GM21717 (cell line): Measurements from ENCODE around the gene ARFGEF3.
A peak's percentile ranks its signal among the peaks of the same experiment; 100 is the strongest.
"Not testable (repeated sequence)": the region's sequence is repeated elsewhere in the genome, so short reads cannot be mapped to it uniquely, and the experiment has no call there.

Experiments used
- ATAC-seq: cut with Tn5 transposase; IDR thresholded peaks from one replicate; pipeline ENCODE4 v1.9.1; 2021; ENCODE audit warnings: mild to moderate bottlenecking, moderate library complexity; ENCODE audit not compliant: unreplicated experiment

Gene ARFGEF3

GRCh38 chr6:138266095-138266494 is 104.4 kb downstream of the ARFGEF3 start:
- no peak for ATAC-seq

- ATAC-seq, result no peak
Measured at GRCh38 chr6:138267971-138268895, 106.5 kb downstream of the ARFGEF3 start.

DNA sequence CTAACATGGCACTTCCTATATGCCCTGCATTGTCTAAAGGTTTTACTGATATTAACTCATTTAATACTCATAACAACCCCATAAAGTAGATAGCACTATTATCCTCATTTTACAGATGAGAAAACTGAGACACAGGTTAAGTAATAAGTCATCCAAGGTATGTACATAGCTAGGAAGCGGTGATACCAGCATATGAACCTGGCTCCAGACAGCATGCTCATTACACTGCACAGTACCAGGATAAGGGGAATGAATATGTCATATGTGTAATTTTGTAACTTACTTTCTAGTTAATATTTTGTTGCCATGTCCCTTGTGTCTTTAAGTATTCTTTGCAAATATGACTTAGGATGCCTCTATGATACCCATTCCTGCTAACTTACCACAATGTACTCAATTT is 109.7 kb downstream of the ARFGEF3 start:
- no peak for ATAC-seq

GRCh38 chr6:138272533-138273315 is 111.0 kb downstream of the ARFGEF3 start:
- no peak for ATAC-seq

- ATAC-seq, result no peak
Measured at GRCh38 chr6:138275976-138276375, 114.2 kb downstream of the ARFGEF3 start.

DNA sequence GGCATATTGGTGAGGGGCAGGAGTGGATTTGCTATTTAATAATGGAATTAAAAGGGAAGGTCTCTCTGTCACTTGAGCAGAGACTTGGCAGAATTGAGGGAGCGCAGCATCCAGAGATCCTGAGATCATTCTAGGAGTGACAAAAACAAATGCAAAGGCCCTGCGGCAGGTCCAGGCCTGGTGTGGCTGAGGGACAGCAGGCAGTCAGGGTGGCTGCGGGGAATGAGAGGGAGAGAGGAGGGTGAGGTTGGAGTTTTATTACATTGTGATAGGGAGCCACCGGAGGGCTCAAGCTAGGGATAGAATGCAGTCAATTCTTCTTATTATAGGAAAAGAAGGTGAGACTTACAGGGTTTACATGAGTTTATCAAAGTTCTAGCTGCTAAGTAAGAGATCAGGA is 116.1 kb downstream of the ARFGEF3 start:
- ATAC-seq, result no peak

GRCh38 chr6:138278326-138278725 is 116.6 kb downstream of the ARFGEF3 start:
- no peak for ATAC-seq

DNA sequence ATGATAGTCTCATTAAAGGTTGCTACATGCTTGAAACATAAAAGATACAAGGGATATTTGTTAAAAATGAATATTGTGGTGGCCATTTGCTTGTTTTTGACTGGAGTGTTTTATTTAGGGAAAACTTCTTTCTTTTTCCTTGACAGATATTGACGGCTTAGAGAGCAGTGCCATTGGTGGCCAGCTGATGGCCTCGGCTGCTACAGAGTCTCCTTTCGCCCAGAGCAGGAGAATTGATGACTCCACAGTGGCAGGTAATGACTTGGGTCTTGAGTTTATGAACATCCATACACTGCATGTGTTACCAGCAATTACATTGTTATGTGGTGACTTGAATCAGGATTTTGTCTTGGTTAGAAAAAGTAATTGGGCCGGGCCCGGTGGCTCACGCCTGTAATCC is 124.1 kb downstream of the ARFGEF3 start:
- ATAC-seq, result no peak

DNA sequence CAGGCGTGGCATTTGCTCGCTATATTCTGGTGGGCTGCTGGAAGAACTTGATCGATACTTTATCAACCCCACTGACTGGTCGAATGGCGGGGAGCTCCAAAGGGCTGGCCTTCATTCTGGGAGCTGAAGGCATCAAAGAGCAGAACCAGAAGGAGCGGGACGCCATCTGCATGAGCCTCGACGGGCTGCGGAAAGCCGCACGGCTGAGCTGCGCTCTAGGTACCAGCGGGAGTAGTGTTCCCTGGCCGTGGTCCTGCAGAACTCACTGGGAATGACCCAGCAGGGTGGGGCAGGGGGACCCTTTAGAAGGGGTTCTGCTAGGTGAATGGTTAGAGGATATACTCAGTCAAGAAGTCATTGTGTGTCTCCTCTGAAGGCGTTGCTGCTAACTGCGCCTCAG is 125.0 kb downstream of the ARFGEF3 start:
- no peak for ATAC-seq

DNA sequence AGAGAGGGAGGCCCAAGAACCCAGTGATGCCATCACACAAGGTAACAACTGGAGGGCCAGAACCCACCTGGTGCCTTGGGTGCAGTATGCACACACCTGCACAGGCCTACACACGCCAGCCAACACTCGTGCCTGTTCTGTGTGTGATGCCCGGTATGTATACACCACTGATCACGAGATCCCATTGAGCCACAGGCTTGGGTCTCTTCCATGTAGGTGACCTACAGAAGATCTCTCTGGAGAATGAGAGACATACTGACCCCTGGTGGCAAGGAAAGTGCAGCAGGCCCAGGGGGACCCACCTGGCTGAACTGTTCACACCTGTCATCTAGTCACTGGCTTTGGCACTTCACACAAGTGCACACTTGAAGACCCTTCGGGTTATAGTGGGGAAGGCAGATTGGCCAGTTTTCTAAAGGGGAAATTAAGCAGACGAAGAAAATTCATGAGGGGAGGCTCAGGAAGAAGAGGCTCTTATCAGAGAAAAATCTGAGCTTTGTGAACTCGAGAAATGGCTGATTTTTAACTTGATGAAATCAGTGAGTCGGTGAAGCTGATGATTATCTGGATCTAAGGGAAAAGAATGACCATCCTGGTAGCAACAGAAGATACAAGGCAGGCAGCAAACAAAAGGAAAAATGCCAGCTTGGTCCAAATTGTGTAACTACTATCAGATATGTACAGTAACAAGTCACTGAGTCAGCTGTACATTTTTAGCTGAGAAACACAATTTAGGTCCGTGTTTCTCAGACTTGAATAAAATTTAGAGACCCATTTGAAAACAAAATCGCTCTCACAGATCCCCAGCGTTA is 125.6 kb downstream of the ARFGEF3 start:
- peak; percentile 48 for ATAC-seq

- ATAC-seq, result not testable (repeated sequence)
Measured at GRCh38 chr6:138288428-138289085, 126.8 kb downstream of the ARFGEF3 start.

GRCh38 chr6:138289739-138290138 is 128.0 kb downstream of the ARFGEF3 start:
- peak; percentile 69 for ATAC-seq

DNA sequence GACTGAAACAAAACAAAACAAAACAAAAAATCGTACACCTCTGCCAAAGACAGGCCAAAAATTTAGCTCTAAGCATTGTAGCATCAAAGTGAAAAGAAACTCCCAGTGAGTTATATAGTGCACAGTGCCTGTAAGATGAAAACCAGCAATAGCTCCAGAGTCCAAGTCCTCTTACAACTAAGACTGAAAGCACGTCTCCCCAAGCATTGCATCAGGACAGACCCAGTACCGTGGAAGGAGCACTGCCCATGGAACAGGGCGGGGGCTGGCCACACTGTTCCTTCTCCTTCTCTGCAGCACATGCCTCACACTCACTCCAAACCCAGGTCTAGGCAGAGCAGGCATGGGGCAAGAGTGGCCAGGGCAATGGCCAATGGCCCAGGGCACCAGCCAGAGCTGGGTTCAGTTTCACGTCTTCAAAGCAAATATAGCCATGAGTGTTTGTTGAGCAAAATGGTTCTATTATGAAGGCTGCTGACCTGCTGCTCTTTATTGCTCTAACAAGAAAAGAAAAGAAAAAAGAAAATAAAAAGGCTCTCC is 128.8 kb downstream of the ARFGEF3 start:
- no peak for ATAC-seq

DNA sequence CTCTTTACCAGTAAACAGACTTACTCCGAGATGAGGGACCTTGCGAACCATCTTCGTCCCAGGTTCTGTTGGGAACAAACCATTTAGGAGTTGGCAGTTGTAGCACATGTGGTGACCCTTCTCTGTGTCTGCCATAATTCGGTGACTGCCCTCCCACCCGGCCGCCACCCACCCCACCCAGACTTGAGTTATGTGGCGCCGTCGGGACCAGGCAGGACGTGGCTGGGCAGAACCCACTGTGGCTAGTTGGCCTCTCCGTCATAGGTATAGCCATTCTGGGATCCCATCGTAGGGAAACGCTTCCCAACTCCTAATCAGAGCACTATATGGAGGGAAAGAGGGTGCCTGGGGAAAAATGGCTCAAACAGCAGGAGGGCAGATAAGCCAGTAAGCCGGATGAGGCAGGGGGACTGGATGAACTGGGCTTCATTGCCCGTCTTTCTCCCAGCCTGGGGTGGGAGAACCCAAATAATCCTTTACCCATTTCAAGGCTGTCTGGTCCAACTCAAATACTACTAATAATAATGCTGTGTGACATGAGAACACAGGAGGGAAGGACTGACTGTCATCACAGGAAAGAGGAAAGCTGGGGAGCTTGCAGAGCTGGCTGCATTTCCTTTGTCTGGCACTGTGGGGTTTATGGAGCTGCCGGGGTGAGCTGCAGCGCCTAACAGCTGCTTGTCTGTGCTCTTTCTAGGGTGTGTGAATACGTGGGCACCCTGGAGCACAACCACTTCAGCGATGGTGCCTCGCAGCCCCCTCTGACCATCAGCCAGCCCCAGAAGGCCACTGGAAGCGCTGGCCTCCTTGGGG is 129.5 kb downstream of the ARFGEF3 start:
- ATAC-seq, result no peak

GRCh38 chr6:138291849-138292181 is 130.1 kb downstream of the ARFGEF3 start:
- ATAC-seq, result no peak

- ATAC-seq, result no peak
Measured at GRCh38 chr6:138292482-138292881, 130.7 kb downstream of the ARFGEF3 start.

DNA sequence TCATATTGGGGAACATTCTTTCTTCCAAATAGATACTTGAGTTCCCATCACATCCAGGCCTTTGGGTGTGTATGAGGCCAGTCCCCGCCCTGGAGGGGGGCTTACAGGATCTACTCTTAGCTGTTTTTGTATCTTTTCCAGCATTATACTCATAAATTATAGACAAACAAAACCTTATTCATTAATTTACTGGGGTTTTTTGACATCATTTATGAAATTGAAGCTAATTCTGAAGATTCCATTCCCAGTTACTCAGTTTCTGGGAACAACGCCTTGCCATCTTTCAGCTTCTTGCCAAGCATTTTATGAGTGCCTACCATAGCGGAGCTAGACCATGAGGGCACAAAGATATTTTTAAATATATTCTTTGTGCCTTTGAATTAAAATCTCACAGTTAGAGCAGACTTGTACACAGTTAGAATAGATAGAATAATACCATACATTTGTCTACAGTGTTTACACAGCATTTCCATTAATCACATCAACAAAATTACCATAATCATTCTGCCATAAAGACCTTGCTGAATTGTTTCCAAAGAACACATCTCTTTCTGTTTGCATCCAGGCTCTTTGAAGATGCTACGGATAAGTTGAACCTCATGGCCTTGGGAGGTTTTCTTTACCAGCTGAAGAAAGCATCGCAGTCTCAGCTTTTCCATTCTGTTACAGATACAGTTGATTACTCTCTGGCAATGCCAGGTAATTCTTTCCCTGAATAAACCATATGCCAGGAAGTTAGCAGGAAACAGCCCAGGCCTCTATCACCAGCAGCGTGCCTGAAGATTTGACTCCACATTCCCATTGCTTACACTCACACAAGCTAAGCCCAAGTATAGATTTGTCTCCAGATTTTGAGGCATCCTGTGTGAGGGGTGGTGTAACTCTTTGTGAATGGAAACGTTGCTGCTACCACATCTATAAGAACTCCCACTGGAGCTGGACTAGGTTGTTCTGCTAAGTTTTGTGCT is 132.0 kb downstream of the ARFGEF3 start:
- ATAC-seq, result no peak

DNA sequence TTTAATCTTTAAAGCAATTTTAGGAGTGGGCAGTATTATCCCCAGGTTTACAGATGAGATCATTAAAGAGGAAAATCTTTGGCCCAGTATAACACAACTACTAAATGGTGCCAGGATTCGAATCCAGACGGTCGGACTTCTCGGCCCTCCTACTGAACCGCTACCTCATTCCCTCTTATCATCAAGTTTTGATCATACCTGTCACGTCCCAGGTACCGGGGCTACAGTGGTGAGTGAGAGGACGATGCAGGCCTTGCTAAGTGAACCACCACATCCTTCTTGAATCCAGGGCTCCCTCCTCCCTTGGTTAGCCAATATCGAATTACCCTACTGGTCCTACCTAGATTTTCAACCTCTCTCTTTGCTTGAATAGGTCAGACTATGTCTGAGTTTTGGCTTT is 134.6 kb downstream of the ARFGEF3 start:
- no peak for ATAC-seq
